Suprapubic skin (tissue), 4 donors: Measurements from ENCODE around the gene PTPRN2. TPM values are rescaled to one million over a fixed set of nuclear protein-coding genes. Genes with fewer than 3 reads are reported as not detected.

Experiments
- DNase-seq, 2 donors: peaks; one replicate each; pipeline ENCODE4 v3.0.0-alpha.2; 2019; ENCODE audit warnings: low spot score in 2 of 2
- H3K27ac ChIP-seq: fragments of 200-600 bp; sonication (generic); one replicate; pipeline ENCODE4 v1.5.1; 2019
- H3K27me3 ChIP-seq: fragments of 200-600 bp; sonication (generic); one replicate; pipeline ENCODE4 v1.5.1; 2019
- H3K36me3 ChIP-seq: fragments of 200-600 bp; sonication (generic); one replicate; pipeline ENCODE4 v1.5.1; 2019
- H3K4me1 ChIP-seq: fragments of 200-600 bp; sonication (generic); one replicate; pipeline ENCODE4 v1.5.1; 2019
- H3K4me3 ChIP-seq: fragments of 200-600 bp; sonication (generic); one replicate; pipeline ENCODE4 v1.5.1; 2019; ENCODE audit warnings: mild to moderate bottlenecking
- H3K9me3 ChIP-seq: fragments of 200-600 bp; sonication (generic); one replicate; pipeline ENCODE4 v1.5.1; 2019
- EP300 ChIP-seq: sonication (generic); formaldehyde crosslinking; IDR thresholded peaks from one replicate; pipeline ENCODE4 v1.6.1; 2017; ENCODE audit warnings: antibody characterized with exemption
- POLR2A ChIP-seq, 2 donors: fragments of 450-650 bp; IDR thresholded peaks; one replicate each; pipeline ENCODE4 v1.6.1; 2017; ENCODE audit warnings: antibody characterized with exemption in 2 of 2, mild to moderate bottlenecking in 2 of 2, moderate library complexity in 2 of 2
- POLR2AphosphoS5 ChIP-seq, 3 donors: sonication (generic); formaldehyde crosslinking; IDR thresholded peaks; one replicate each; pipeline ENCODE4 v1.6.1; 2017; ENCODE audit warnings: antibody characterized with exemption in 3 of 3
- WGBS: methylation state at CpG from one replicate; pipeline ENCODE4 v1.1.5; 2018; 5-methylcytosine and 5-hydroxymethylcytosine counted together
- total RNA-seq, 4 donors: library from RNA; depleted of rRNA; stranded (reverse); fragments of >200 nt; gene quantifications; one replicate each; pipeline ENCODE4 v1.1.0, GENCODE V29; 2016
- TF ChIP-seq, protein P1 (sequence below), 2 donors: fragments of 200-600 bp in 1 of 2; fragments of 450-650 bp in 1 of 2; sonication (generic) in 1 of 2; IDR thresholded peaks; one replicate each; pipeline ENCODE4 v1.5.1; 2016 to 2019; ENCODE audit warnings: antibody characterized with exemption in 2 of 2, mild to moderate bottlenecking in 1 of 2, moderate library complexity in 1 of 2

Gene PTPRN2
- total RNA-seq, 4 donors from 2014 or later: 0.23 to 1.8 (median 1.3) TPM

DNA sequence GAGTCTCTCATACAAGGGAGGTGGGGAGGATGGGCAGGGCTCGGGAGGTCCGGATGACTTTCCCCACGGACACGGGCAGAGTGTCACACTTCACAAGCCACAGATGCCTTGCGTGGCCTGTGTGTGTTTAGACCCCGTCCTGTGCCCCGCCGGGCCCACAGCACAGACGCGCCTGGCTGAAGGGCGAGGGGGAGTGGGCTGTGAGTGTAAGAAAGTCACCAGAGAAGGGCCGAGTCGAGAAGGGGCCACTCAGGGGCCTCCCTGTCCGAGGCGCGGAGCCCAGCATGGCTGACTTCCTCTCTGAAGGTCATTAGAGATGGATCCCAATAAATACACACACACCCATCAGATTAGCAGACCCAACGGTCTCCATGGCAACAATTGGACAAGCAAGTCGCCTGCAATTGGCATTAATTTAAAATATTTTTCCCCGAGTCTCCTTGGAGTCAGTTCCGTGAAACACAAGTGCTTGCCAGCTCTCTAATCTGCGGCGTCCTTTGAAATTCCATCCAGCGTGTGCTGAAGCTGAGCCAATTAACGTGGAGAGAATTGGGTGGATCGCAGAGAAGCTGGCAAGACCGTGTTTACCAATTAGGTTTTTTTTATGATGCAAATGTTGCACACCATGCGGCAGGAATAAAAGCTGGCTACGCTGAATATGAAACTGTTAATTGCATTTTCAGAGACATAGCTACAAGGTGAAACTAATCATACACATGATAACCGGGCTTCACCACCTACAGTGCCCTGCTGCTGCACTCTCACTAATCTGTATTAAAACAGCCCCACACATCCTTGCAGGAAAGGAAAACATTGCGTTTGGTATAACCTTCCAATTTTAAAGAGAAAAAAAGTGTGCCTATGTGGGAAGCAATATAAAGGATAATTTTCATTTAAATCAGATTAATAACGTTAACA is 571.2 kb downstream of the PTPRN2 start:
- Histone ChIP-seq H3K36me3 (no peaks in the 10 kb centered on the region), H3K4me1 (peaks cover 21% of the 10 kb centered on the region), H3K9me3 (no peaks in the 10 kb centered on the region), H3K27me3 (peaks cover 8% of the 10 kb centered on the region), H3K27ac (no peak overlapping the region), H3K4me3 (peak overlapping the region; percentile 22)
- TF ChIP-seq, protein P1, sequence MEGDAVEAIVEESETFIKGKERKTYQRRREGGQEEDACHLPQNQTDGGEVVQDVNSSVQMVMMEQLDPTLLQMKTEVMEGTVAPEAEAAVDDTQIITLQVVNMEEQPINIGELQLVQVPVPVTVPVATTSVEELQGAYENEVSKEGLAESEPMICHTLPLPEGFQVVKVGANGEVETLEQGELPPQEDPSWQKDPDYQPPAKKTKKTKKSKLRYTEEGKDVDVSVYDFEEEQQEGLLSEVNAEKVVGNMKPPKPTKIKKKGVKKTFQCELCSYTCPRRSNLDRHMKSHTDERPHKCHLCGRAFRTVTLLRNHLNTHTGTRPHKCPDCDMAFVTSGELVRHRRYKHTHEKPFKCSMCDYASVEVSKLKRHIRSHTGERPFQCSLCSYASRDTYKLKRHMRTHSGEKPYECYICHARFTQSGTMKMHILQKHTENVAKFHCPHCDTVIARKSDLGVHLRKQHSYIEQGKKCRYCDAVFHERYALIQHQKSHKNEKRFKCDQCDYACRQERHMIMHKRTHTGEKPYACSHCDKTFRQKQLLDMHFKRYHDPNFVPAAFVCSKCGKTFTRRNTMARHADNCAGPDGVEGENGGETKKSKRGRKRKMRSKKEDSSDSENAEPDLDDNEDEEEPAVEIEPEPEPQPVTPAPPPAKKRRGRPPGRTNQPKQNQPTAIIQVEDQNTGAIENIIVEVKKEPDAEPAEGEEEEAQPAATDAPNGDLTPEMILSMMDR (IDR thresholded peaks at IDR 0.05): no peak
- no peak for TF ChIP-seq POLR2AphosphoS5 (IDR thresholded peaks at IDR 0.05)
- TF ChIP-seq POLR2A (IDR thresholded peaks at IDR 0.05): no peak
- TF ChIP-seq EP300: no peak
- DNase-seq: peak; percentile 51 to 70
- WGBS: 29% methylated on average over 31 of the region's 31 CpGs

DNA sequence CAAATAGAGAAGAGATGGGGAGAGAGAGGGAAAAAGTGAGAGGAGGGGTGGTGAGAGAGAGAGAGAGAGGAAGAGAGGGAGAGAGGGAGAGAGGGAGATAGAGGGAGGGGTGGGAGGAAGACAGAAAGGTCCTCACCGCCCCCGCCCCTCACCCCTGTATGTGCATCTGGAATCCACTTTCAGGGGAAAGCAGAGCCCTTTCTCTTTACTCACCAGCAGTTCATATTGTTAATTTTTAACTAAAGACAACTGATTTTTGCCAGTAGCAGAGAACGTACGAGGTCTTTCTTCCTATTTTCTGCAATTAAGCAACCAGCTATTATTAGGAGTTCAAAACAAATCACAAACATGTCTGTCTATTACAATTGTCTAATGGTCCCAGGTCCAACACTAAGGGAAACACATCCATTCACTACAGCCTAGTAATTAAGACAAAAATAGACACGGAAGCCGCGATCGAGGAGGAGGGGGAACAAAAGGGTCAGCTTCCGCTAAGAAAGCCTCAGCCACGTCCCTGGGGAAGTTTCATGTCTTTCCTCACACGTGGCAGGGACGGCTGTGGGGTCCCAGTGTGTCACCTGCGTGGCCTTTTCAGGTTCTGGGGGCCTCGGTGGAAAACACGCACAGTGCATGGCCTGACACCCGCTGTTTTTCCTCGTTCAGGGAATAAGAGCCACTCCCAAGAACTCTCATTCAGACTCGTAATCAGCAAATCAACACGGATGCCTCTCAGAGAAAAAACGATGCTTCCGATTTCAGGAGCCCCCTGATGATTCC is 572.0 kb downstream of the PTPRN2 start:
- peaks cover 21% of the 10 kb centered on the region for H3K4me1 ChIP-seq
- H3K27ac ChIP-seq: no peak overlapping the region
- peaks cover 8% of the 10 kb centered on the region for H3K27me3 ChIP-seq
- peak overlapping the region; percentile 22 for H3K4me3 ChIP-seq
- 46% methylated on average over 21 of the region's 21 CpGs for WGBS
- TF ChIP-seq POLR2A (IDR thresholded peaks at IDR 0.05) (no peak), POLR2AphosphoS5 (IDR thresholded peaks at IDR 0.05) (no peak), EP300 (no peak)
- TF ChIP-seq, protein P1 (IDR thresholded peaks at IDR 0.05): no peak
- peak; percentile 40 to 52 for DNase-seq
- H3K36me3 ChIP-seq: no peaks in the 10 kb centered on the region
- H3K9me3 ChIP-seq: no peaks in the 10 kb centered on the region

- whole genome bisulfite sequencing: 64% methylated on average over 3 of the region's 3 CpGs
- Histone ChIP-seq H3K36me3 (no peaks in the 10 kb centered on the region), H3K9me3 (no peaks in the 10 kb centered on the region), H3K27me3 (peaks cover 8% of the 10 kb centered on the region), H3K4me3 (no peak overlapping the region), H3K27ac (no peak overlapping the region), H3K4me1 (peaks cover 21% of the 10 kb centered on the region)
- no peak for DNase-seq
- no peak for TF ChIP-seq POLR2AphosphoS5 (IDR thresholded peaks at IDR 0.05)
- TF ChIP-seq, protein P1 (IDR thresholded peaks at IDR 0.05): no peak
- TF ChIP-seq POLR2A (IDR thresholded peaks at IDR 0.05): no peak
- TF ChIP-seq EP300: no peak
Measured at GRCh38 chr7:158014976-158015375, 572.6 kb downstream of the PTPRN2 start.

DNA sequence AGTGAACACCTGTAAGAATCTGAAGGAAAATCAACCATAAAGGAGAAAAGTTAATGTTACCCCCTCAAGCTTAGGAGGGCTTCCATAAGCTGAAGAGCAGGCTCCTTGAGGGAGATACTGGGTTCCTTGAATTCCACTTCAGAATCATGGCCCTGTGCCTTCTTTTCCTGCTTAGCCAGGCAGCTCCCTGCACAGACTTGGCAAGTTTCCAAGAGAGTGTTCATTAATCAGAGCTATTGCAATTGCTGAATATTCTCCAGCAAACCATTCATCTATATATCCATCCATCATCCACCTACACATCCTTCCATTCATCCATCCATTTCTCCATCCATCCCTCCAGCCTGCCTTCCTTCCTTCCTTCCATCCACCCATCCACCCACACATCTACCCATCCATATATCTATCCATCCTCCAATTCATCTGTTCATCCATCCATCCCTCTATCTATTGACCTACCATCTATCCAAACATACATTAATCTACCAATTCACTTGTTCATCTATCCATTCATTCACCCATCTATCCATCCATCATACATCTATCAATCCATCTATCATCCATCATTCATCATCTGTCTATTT is 574.4 kb downstream of the PTPRN2 start:
- no peak for DNase-seq
- Histone ChIP-seq H3K27me3 (peaks cover 13% of the 10 kb centered on the region), H3K27ac (no peak overlapping the region), H3K4me3 (no peak overlapping the region), H3K36me3 (no peaks in the 10 kb centered on the region), H3K9me3 (no peaks in the 10 kb centered on the region), H3K4me1 (peaks cover 21% of the 10 kb centered on the region)
- no peak for TF ChIP-seq POLR2A (IDR thresholded peaks at IDR 0.05)
- TF ChIP-seq, protein P1 (IDR thresholded peaks at IDR 0.05): no peak
- TF ChIP-seq POLR2AphosphoS5 (IDR thresholded peaks at IDR 0.05): no peak
- no peak for TF ChIP-seq EP300
